Measurements from ENCODE around the gene SLC25A23. TPM values are rescaled to one million over a fixed set of nuclear protein-coding genes. Genes with fewer than 3 reads are reported as not detected.

The SLC25A23 gene
- total RNA-seq, 1 experiment from 2014 or later = 18.7 TPM

GRCh38 chr19:6460099-6460884, 700 bp upstream of the SLC25A23 start:
- H3K27ac ChIP-seq (ENCODE audit: low read length) = 0 out of 2 replicates have a peak overlapping the region, but pooled peaks have one; percentile 23
- no TSS peak for BruUV-seq (replicated peaks)
- H3K4me1 ChIP-seq (ENCODE audit: control insufficient read depth, insufficient read depth, low read length) = peaks cover 3% of the 10 kb centered on the region
- H3K4me3 ChIP-seq (ENCODE audit: low read depth in 2 of 2, low read length in 2 of 2) = peak overlapping the region; percentile 63 to 81
- intact Hi-C loops (cut with micrococcal nuclease; ENCODE audit: unreplicated experiment) = no loop called here
- DNase-seq (ENCODE audit: low read depth, low spot score) = peak; percentile 72
- no peaks in the 10 kb centered on the region for H3K9me3 ChIP-seq (ENCODE audit: control insufficient read depth, insufficient read depth, low read depth, low read length)
- peak; percentile 89 for ATAC-seq
- no peak for TF ChIP-seq TCF7L2 (IDR thresholded peaks at IDR 0.05; ENCODE audit: low read depth, low read length)
- ChIA-PET POLR2A (no interaction called here), CTCF (interaction anchor here (0.9 kb wide), 1 partner anchor 43 kb away, joined by 3 read pairs; no protein-coding TSS in a partner anchor)
- peaks cover 8% of the 10 kb centered on the region; the same call in 1 of the 2 replicates for H3K36me3 ChIP-seq (ENCODE audit: control insufficient read depth, insufficient read depth, low read length)
- no peaks in the 10 kb centered on the region for H3K27me3 ChIP-seq (ENCODE audit: control insufficient read depth, insufficient read depth, low read length)
- in situ Hi-C loops (cut with HindIII; ENCODE audit: low pct_unique_long_range_greater_than_20kb, low sequenced_read_pairs) = no loop called here

DNA sequence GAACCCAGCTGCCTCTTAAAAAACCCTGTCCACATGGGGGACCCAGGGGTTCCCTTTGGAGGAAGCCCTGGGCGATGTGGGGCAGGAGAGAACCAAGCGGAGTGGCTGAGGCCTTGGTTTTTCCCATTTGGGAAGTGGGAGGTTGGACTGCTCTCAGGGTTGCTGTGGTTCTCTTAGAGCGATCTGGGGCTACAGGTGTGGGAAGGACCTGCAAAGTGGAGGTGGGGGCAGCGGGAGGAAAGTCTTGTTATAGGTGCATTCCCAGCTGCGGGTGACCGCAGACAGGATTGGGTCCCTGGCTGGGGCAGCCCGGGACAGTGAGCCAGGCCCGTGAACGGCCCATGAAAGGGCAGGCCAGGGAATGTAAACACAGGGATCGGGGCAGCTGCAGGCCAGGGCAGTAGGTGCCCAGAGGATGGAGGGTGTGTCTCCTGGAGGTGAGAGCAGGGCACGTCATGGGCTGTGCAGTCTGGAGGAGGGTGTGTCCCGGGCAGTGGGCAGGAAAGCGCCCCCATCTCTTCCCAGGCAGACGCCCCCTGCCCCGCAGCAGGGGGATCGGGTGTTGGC, 814 bp downstream of the SLC25A23 start:
- CTCF ChIA-PET = no interaction called here

More for the DNA sequence above, 814 bp downstream of the SLC25A23 start:
- Histone ChIP-seq H3K4me3 (ENCODE audit: low read depth in 2 of 2, low read length in 2 of 2) (peak overlapping the region; percentile 63 to 81), H3K27ac (ENCODE audit: low read length) (no peak overlapping the region), H3K27me3 (ENCODE audit: control insufficient read depth, insufficient read depth, low read length) (no peaks in the 10 kb centered on the region), H3K36me3 (ENCODE audit: control insufficient read depth, insufficient read depth, low read length) (peaks cover 4% of the 10 kb centered on the region; the same call in 1 of the 2 replicates), H3K9me3 (ENCODE audit: control insufficient read depth, insufficient read depth, low read depth, low read length) (no peaks in the 10 kb centered on the region), H3K4me1 (ENCODE audit: control insufficient read depth, insufficient read depth, low read length) (peaks cover 2% of the 10 kb centered on the region; the same call in 1 of the 2 replicates)
- TF ChIP-seq SIN3A (IDR thresholded peaks at IDR 0.05; ENCODE audit: borderline replicate concordance, insufficient read depth, low read depth, low read length) (no peak), TCF7L2 (IDR thresholded peaks at IDR 0.05; ENCODE audit: low read depth, low read length) (no peak), CTCF (IDR thresholded peaks at IDR 0.05) (no peak), POLR2AphosphoS5 (IDR thresholded peaks at IDR 0.05; ENCODE audit: low read depth, low read length) (no peak)
- TF ChIP-seq, protein P1, sequence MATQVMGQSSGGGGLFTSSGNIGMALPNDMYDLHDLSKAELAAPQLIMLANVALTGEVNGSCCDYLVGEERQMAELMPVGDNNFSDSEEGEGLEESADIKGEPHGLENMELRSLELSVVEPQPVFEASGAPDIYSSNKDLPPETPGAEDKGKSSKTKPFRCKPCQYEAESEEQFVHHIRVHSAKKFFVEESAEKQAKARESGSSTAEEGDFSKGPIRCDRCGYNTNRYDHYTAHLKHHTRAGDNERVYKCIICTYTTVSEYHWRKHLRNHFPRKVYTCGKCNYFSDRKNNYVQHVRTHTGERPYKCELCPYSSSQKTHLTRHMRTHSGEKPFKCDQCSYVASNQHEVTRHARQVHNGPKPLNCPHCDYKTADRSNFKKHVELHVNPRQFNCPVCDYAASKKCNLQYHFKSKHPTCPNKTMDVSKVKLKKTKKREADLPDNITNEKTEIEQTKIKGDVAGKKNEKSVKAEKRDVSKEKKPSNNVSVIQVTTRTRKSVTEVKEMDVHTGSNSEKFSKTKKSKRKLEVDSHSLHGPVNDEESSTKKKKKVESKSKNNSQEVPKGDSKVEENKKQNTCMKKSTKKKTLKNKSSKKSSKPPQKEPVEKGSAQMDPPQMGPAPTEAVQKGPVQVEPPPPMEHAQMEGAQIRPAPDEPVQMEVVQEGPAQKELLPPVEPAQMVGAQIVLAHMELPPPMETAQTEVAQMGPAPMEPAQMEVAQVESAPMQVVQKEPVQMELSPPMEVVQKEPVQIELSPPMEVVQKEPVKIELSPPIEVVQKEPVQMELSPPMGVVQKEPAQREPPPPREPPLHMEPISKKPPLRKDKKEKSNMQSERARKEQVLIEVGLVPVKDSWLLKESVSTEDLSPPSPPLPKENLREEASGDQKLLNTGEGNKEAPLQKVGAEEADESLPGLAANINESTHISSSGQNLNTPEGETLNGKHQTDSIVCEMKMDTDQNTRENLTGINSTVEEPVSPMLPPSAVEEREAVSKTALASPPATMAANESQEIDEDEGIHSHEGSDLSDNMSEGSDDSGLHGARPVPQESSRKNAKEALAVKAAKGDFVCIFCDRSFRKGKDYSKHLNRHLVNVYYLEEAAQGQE (IDR thresholded peaks at IDR 0.05; ENCODE audit: insufficient read depth in 1 of 2, low read depth in 2 of 2, low read length in 1 of 2) = no peak
- ATAC-seq (no peak), DNase-seq (ENCODE audit: low read depth, low spot score) (no peak)
- POLR2A ChIA-PET = no interaction called here
- no TSS peak for BruUV-seq (replicated peaks)
- intact Hi-C loops (cut with micrococcal nuclease; ENCODE audit: unreplicated experiment) = no loop called here
- in situ Hi-C loops (cut with HindIII; ENCODE audit: low pct_unique_long_range_greater_than_20kb, low sequenced_read_pairs) = no loop called here
